COLO668 (cell line): Measurements from ENCODE around the gene ELAC2.

Experiments used
- DNase-seq: peaks from one replicate; lab custom pipeline; 2025; ENCODE audit not compliant: unreplicated experiment; lab: John Stamatoyannopoulos, UW

Gene ELAC2

DNA sequence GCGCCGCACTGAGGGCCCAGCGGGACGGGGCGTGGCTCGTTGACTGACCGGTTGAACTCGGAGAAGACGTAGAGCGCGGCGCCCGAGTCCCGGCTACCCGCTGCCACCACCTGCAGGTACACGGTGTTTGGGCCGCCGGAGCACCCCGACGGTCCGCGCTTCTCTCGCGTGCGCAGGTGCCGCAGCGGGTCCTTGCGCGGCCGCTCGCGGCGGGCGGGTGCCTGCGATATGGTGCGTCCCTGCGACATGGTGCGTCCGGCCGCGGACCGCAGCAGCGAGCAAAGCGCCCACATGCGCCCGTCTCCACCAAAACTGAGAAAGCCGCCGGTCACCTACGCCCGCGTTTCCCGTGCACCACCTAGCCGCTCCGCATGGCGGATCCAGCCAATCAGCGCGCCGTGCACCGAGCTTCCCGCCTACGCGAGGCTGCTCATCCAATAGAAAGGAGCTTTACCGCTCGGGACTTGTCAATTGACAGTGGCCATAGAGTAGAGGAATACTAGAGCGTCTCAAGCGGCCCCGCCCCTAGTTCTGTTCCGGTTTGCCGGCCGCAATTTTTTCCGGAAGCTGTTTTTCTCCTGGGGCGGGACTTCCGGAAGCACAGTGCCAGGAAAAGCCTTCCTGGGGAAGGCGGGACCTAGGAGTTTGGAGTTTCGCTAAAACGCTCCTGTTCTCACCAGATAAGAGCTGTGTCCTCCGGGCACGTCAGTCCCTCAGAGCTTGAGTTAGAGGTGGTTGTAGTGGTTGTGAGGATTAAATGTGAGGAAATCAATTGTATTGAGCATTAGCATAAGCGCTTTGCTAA lies at the start of gene ELAC2:
TSS of gene ELAC2 (minus strand) at position 373 of the 805 bp plus-strand sequence. CDS start at position 293, 80 bp downstream.
- DNase-seq = peak; percentile 91

DNA sequence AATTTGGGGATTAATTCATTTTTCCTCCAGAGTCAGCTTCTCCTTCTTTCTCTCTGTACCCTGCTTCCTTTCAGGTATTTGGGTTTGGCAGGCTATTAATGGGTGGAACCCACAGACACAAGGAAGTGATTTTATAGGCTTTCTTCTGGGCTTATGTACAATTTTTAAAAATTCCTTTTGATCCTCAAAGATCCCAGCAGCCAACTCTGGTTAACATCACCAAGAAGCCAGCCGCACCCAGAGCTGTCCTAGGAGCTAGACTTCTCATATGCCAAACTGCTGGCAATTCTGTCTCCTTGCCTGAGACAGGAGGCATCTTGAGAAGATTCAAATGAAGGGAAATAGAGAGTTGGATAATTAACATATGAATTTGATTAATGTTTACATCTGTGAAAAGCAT lies 47.2 kb upstream of the ELAC2 start:
- DNase-seq = no peak

GRCh38 chr17:13055131-13055530 lies 37.3 kb upstream of the ELAC2 start:
- DNase-seq = no peak

- no peak for DNase-seq
Observed at GRCh38 chr17:13054666-13055065, 36.8 kb upstream of the ELAC2 start.

- DNase-seq = no peak
Observed at GRCh38 chr17:13051915-13052314, 34.1 kb upstream of the ELAC2 start.

DNA sequence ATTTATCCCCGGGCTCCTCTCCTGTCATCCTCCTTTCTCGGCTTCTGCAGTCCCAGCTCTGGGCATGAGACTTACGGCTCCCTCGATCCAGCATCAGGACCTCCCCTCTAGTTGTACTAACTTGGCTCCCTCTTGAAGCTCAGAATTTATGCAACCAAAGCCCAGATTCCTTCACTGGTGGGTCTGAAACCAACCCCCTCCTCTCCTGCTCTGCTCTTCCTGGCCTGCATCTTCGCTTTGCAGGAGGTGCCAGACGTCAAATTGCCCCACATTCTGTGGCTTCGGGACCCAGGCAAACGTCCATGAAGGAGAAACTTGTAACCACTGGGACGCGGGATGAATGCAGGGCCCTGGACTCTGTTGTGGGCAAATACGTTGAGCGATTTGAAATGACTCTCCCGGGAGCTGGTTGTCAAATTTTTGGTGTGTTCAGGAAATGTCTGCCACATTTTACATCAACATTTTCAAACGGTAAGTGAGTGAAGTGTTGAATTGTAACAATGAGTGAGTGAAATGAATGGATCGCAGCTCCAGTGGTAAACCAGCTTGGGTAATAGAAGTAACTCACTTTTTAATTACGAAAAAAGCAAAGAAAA lies 29.3 kb upstream of the ELAC2 start:
- no peak for DNase-seq

- DNase-seq = no peak
Observed at GRCh38 chr17:13046361-13046760, 28.5 kb upstream of the ELAC2 start.

GRCh38 chr17:13044572-13045065 lies 26.8 kb upstream of the ELAC2 start:
- DNase-seq = no peak

DNA sequence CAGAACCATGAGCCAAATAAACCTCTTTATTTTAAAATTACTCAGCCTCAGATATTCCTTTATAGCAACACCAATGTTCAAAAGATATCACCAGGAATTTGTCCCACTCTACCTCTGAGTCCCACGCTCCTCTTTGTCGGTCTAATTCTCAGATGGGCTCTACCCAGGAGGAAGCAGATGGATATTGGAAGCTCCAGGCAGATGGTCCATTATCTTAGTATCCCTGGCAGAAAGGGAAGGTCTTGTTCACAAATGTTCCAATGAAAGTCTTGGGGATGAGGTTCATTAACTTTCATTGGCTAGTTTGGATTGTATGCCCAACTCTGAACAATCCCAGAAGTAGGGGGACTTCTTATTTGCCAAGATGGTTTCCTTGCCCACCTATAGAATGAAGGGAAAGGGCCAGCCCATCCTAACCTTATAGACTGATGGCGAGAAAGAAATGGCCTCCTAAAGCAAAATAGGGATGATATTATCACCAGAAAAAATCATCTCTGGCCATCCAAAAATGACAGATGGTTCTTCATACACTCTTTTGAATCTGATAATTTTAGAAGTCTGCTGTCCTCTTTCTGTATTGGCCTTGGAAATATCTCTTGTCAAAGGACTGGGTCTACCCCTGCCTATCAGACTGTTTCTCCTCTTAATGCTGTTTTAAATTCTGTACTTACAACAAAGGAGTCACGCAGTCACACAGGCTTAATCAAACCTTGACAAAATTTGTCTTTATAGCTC lies 21.3 kb upstream of the ELAC2 start:
- no peak for DNase-seq

- no peak for DNase-seq
Observed at GRCh38 chr17:13036751-13037150, 18.9 kb upstream of the ELAC2 start.

DNA sequence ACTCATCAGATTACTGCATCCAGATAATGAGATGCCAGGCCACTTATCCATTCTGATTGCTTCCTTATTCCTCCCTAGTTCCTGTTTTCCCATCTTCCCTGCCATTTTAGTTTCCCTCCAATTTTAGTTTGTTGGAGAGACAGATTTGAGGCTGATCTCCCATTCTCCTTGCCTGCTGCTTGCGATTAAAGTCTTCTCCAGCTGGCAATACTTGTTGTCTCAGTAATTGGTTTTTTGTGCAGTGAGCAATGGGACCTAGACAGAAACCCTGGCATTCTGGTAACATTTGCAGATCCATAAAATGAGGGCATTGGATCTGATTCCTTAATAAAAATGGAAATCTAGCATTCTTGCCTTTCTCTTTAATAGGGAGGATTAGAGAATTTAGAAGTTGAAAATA lies 17.6 kb upstream of the ELAC2 start:
- no peak for DNase-seq

GRCh38 chr17:13031718-13032350 lies 14.0 kb upstream of the ELAC2 start:
- DNase-seq = peak; percentile 4

GRCh38 chr17:13030459-13031300 lies 12.9 kb upstream of the ELAC2 start:
- DNase-seq = peak; percentile 36

DNA sequence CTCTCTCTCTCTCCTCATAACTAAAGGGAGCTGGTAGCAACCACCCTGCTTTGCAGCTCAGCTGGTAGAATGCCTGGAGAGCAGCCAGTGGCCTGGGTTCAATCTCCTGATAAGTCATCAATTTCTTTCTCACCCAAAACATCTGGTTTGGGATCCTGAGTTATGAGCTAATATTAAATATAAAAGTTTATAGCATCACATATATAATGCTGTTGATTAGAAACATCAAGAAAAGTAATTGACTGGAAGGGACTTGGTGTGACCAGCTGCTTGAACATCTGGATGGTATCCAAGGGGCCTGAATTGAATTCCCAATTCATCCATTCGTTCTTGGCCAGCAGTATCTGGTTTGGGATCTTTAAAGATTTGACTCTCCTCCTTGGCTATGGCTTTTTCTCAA lies 12.2 kb upstream of the ELAC2 start:
- DNase-seq = no peak

DNA sequence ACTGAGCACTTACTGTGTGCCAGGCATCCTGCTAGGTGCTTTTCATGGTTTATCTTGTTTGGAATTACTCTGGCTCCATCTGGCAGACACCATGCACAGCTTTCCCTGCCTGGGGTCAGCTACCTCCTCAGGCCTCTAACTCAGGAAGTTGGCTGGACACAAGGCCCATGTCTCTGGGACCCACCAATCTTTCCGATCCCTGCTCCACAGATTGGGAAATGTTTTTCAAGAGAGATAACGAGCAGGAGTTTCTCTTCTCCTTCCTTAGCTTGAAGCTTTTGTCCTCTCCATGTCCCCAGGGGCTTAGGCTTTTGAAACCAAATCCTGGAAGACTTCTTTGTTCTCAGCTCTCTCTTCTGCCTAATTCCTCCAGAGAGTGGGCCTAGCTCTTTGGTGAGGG lies 11.5 kb upstream of the ELAC2 start:
- no peak for DNase-seq

- no peak for DNase-seq
Observed at GRCh38 chr17:13027246-13027645, 9.4 kb upstream of the ELAC2 start.

GRCh38 chr17:13025687-13026086 lies 7.9 kb upstream of the ELAC2 start:
- DNase-seq = no peak

- no peak for DNase-seq
Observed at GRCh38 chr17:13025258-13025627, 7.4 kb upstream of the ELAC2 start.

DNA sequence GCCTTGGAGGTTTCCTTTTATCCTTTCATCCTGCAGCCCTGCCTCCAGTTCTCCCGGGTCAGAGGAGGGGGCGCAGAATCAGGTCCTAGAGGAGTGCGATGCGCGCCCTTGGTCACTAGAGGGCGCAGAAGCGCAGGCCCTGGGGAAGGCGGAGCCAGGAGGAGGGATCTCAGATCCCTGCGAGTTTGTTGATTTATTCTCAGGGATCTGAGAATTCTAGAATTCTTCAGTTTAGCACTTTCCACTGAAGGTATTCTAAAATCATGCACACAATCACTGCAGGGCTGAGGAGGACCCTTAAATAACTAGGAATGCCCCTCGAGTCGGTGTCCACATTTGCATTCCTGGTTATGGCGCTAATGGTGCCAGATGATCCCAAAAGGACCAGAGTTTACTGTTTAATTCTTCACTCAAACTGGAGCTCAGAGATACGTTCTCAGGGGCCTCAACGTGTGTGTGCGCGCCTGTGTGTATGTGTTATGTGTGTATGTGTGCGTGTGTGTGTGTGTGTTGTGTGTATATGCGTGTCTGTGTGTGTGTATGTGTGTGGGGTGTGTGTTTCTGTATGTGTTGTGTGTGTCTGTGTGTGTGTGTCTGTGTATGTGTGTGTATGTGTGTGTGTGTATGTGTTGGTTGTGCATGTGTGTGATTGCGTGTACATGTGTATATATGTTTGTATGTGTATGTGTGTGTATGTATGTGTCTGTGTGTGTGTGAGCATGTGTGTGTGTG lies 6.9 kb upstream of the ELAC2 start:
- peak; percentile 35 for DNase-seq

DNA sequence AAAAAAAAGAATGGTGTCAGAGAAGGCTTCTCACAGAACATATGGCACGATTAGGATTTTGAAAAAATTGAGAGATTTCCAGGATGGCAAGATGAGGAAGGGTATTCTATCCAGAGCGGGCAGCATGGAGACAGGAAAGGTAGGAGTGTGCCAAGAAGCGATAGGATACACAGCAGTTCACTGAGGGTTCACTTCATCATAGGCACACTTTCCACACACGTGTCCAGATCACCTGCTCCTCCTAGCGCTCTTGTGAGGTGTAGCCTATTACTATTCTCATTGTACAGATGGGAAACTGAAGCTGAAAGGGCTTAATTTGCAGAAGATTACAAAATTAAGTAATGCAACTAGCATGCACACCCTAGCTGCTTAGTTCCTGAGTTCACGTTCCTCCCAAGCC lies 6.2 kb upstream of the ELAC2 start:
- DNase-seq = no peak
